ENCODE results near the gene MESP1.

MESP1 gene

GRCh38 chr15:89781055-89781454, 30.0 kb upstream of the MESP1 start:
- H3K27me3 ChIP-seq (ENCODE audit: insufficient read depth, poor library complexity, severe bottlenecking): no peaks in the 10 kb centered on the region
- H3K4me3 ChIP-seq (replicated peaks; ENCODE audit: insufficient read depth, low read length): no peak overlapping the region
- peak overlapping the region; percentile 16; the same call in 1 of the 2 replicates for H3K27ac ChIP-seq (replicated peaks)
- DNase-seq (ENCODE audit: low read depth in 1 of 2, low spot score in 1 of 2): peak in 1 of 2 experiments; percentile 80
- no peak for TF ChIP-seq GABPA (IDR thresholded peaks at IDR 0.05; ENCODE audit: low read depth)

- H3K27ac ChIP-seq (replicated peaks): peak overlapping the region; percentile 16; the same call in 1 of the 2 replicates
- DNase-seq (ENCODE audit: low read depth in 1 of 2, low spot score in 1 of 2): no peak
- no peak for TF ChIP-seq SPI1 (IDR thresholded peaks at IDR 0.05; ENCODE audit: borderline replicate concordance, low read depth)
- no peak for TF ChIP-seq POLR2AphosphoS5 (IDR thresholded peaks at IDR 0.05; ENCODE audit: low read depth)
- TF ChIP-seq GABPA (IDR thresholded peaks at IDR 0.05; ENCODE audit: low read depth): no peak
- TF ChIP-seq CTCF (IDR thresholded peaks at IDR 0.05; ENCODE audit: insufficient read depth, low read length): no peak
- TF ChIP-seq, protein P1, sequence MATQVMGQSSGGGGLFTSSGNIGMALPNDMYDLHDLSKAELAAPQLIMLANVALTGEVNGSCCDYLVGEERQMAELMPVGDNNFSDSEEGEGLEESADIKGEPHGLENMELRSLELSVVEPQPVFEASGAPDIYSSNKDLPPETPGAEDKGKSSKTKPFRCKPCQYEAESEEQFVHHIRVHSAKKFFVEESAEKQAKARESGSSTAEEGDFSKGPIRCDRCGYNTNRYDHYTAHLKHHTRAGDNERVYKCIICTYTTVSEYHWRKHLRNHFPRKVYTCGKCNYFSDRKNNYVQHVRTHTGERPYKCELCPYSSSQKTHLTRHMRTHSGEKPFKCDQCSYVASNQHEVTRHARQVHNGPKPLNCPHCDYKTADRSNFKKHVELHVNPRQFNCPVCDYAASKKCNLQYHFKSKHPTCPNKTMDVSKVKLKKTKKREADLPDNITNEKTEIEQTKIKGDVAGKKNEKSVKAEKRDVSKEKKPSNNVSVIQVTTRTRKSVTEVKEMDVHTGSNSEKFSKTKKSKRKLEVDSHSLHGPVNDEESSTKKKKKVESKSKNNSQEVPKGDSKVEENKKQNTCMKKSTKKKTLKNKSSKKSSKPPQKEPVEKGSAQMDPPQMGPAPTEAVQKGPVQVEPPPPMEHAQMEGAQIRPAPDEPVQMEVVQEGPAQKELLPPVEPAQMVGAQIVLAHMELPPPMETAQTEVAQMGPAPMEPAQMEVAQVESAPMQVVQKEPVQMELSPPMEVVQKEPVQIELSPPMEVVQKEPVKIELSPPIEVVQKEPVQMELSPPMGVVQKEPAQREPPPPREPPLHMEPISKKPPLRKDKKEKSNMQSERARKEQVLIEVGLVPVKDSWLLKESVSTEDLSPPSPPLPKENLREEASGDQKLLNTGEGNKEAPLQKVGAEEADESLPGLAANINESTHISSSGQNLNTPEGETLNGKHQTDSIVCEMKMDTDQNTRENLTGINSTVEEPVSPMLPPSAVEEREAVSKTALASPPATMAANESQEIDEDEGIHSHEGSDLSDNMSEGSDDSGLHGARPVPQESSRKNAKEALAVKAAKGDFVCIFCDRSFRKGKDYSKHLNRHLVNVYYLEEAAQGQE (IDR thresholded peaks at IDR 0.05; ENCODE audit: insufficient replicate concordance, low read depth): no peak
- H3K27me3 ChIP-seq (ENCODE audit: insufficient read depth, poor library complexity, severe bottlenecking): no peaks in the 10 kb centered on the region
- H3K4me3 ChIP-seq (replicated peaks; ENCODE audit: insufficient read depth, low read length): no peak overlapping the region
These were observed 29.6 kb upstream of the MESP1 start for GRCh38 chr15:89780601-89781000.

GRCh38 chr15:89778861-89779260, 27.8 kb upstream of the MESP1 start:
- DNase-seq (ENCODE audit: low read depth in 1 of 2, low spot score in 1 of 2): no peak
- no peaks in the 10 kb centered on the region for H3K27me3 ChIP-seq (ENCODE audit: insufficient read depth, poor library complexity, severe bottlenecking)
- H3K27ac ChIP-seq (replicated peaks): no peak overlapping the region
- no peak overlapping the region for H3K4me3 ChIP-seq (replicated peaks; ENCODE audit: insufficient read depth, low read length)
- TF ChIP-seq, protein P1 (IDR thresholded peaks at IDR 0.05; ENCODE audit: insufficient replicate concordance, low read depth): no peak
- TF ChIP-seq SPI1 (IDR thresholded peaks at IDR 0.05; ENCODE audit: borderline replicate concordance, low read depth): no peak
- no peak for TF ChIP-seq GABPA (IDR thresholded peaks at IDR 0.05; ENCODE audit: low read depth)
- no peak for TF ChIP-seq CTCF (IDR thresholded peaks at IDR 0.05; ENCODE audit: insufficient read depth, low read length)
- no peak for TF ChIP-seq POLR2AphosphoS5 (IDR thresholded peaks at IDR 0.05; ENCODE audit: low read depth)

GRCh38 chr15:89777782-89778380, 26.8 kb upstream of the MESP1 start:
- no peak for DNase-seq (ENCODE audit: low read depth in 1 of 2, low spot score in 1 of 2)
- H3K27ac ChIP-seq (replicated peaks): no peak overlapping the region
- TF ChIP-seq, protein P1 (IDR thresholded peaks at IDR 0.05; ENCODE audit: insufficient replicate concordance, low read depth): no peak
- no peak for TF ChIP-seq POLR2AphosphoS5 (IDR thresholded peaks at IDR 0.05; ENCODE audit: low read depth)
- no peak for TF ChIP-seq CTCF (IDR thresholded peaks at IDR 0.05; ENCODE audit: insufficient read depth, low read length)
- no peak for TF ChIP-seq SPI1 (IDR thresholded peaks at IDR 0.05; ENCODE audit: borderline replicate concordance, low read depth)
- TF ChIP-seq GABPA (IDR thresholded peaks at IDR 0.05; ENCODE audit: low read depth): no peak
- H3K27me3 ChIP-seq (ENCODE audit: insufficient read depth, poor library complexity, severe bottlenecking): no peaks in the 10 kb centered on the region
- no peak overlapping the region for H3K4me3 ChIP-seq (replicated peaks; ENCODE audit: insufficient read depth, low read length)
